GM19099 (cell line): Measurements from ENCODE around the gene IRF9.

Experiments
- POLR2A ChIP-seq: IDR thresholded peaks from 3 replicates; pipeline ENCODE4 v1.6.1; 2011; ENCODE audit warnings: low read depth; ENCODE audit not compliant: insufficient read length; ENCODE audit errors: extremely low read depth

The IRF9 gene

GRCh38 chr14:24150567-24150966, 10.5 kb upstream of the IRF9 start:
- TF ChIP-seq POLR2A: no peak

GRCh38 chr14:24150993-24151392, 10.1 kb upstream of the IRF9 start:
- TF ChIP-seq POLR2A: no peak

GRCh38 chr14:24151404-24152080, 9.5 kb upstream of the IRF9 start:
- no peak for TF ChIP-seq POLR2A

- no peak for TF ChIP-seq POLR2A
Measured at GRCh38 chr14:24155100-24155499, 6.0 kb upstream of the IRF9 start.

- no peak for TF ChIP-seq POLR2A
Measured at GRCh38 chr14:24156840-24157239, 4.2 kb upstream of the IRF9 start.

GRCh38 chr14:24157331-24157730, 3.7 kb upstream of the IRF9 start:
- no peak for TF ChIP-seq POLR2A

GRCh38 chr14:24159777-24160498, 1.1 kb upstream of the IRF9 start:
- no peak for TF ChIP-seq POLR2A

- no peak for TF ChIP-seq POLR2A
Measured at GRCh38 chr14:24160499-24160849, 591 bp upstream of the IRF9 start.

- no peak for TF ChIP-seq POLR2A
Measured at GRCh38 chr14:24162093-24162492, 1.0 kb downstream of the IRF9 start.

- TF ChIP-seq POLR2A: peak; percentile 8
Measured at GRCh38 chr14:24164518-24164991, 3.5 kb downstream of the IRF9 start.

GRCh38 chr14:24165785-24166184, 4.7 kb downstream of the IRF9 start:
- TF ChIP-seq POLR2A: no peak

GRCh38 chr14:24167469-24168114, 6.5 kb downstream of the IRF9 start:
- TF ChIP-seq POLR2A: no peak

GRCh38 chr14:24171422-24172260, 10.6 kb downstream of the IRF9 start, which contains the start of gene REC8:
REC8 (plus strand) TSS chr14:24172080; CDS start chr14:24172553, 473 bp downstream.
- peak; percentile 20 for TF ChIP-seq POLR2A

- TF ChIP-seq POLR2A: no peak
Measured at GRCh38 chr14:24172261-24172860, 11.3 kb downstream of the IRF9 start.
